Left hindlimb (tissue), 1 donor: ENCODE data around the gene APBB2.
"Not testable (repeated sequence)": the region's sequence is repeated elsewhere in the genome, so short reads cannot be mapped to it uniquely, and the experiment has no call there.

Experiments used
- DNase-seq: peaks from one replicate; pipeline ENCODE4 v3.0.0-alpha.2; 2018

The APBB2 gene

GRCh38 chr4:40842725-40843423 lies 371.5 kb downstream of the APBB2 start:
- no peak for DNase-seq

- DNase-seq, result no peak
These were observed 372.0 kb downstream of the APBB2 start for GRCh38 chr4:40842318-40842717.

GRCh38 chr4:40840985-40841571 lies 373.3 kb downstream of the APBB2 start:
- DNase-seq, result no peak

GRCh38 chr4:40840255-40840984 lies 373.9 kb downstream of the APBB2 start:
- no peak for DNase-seq

GRCh38 chr4:40838742-40839141 lies 375.6 kb downstream of the APBB2 start:
- no peak for DNase-seq

- no peak for DNase-seq
These were observed 377.1 kb downstream of the APBB2 start for GRCh38 chr4:40837094-40837870.

- no peak for DNase-seq
These were observed 381.1 kb downstream of the APBB2 start for GRCh38 chr4:40833212-40833611.

GRCh38 chr4:40832175-40832574 lies 382.2 kb downstream of the APBB2 start:
- no peak for DNase-seq

GRCh38 chr4:40831146-40831907 lies 383.0 kb downstream of the APBB2 start:
- no peak for DNase-seq

- DNase-seq, result no peak
These were observed 384.8 kb downstream of the APBB2 start for GRCh38 chr4:40829586-40829985.

GRCh38 chr4:40828661-40829060 lies 385.7 kb downstream of the APBB2 start:
- no peak for DNase-seq

GRCh38 chr4:40827758-40828157 lies 386.6 kb downstream of the APBB2 start:
- DNase-seq, result no peak

GRCh38 chr4:40826821-40827220 lies 387.5 kb downstream of the APBB2 start:
- no peak for DNase-seq

- DNase-seq, result no peak
These were observed 389.1 kb downstream of the APBB2 start for GRCh38 chr4:40825014-40825838.

GRCh38 chr4:40822420-40823166 lies 391.7 kb downstream of the APBB2 start:
- DNase-seq, result no peak

GRCh38 chr4:40820101-40820500 lies 394.2 kb downstream of the APBB2 start:
- DNase-seq, result no peak

GRCh38 chr4:40817157-40817556 lies 397.2 kb downstream of the APBB2 start:
- not testable (repeated sequence) for DNase-seq

GRCh38 chr4:40812856-40813255 lies 401.5 kb downstream of the APBB2 start:
- DNase-seq, result no peak

- DNase-seq, result no peak
These were observed 402.0 kb downstream of the APBB2 start for GRCh38 chr4:40812386-40812785.

- no peak for DNase-seq
These were observed 402.4 kb downstream of the APBB2 start for GRCh38 chr4:40811956-40812355.

- no peak for DNase-seq
These were observed 405.4 kb downstream of the APBB2 start for GRCh38 chr4:40808926-40809457.
